Measurements from ENCODE around the gene OLFM1.

DNA sequence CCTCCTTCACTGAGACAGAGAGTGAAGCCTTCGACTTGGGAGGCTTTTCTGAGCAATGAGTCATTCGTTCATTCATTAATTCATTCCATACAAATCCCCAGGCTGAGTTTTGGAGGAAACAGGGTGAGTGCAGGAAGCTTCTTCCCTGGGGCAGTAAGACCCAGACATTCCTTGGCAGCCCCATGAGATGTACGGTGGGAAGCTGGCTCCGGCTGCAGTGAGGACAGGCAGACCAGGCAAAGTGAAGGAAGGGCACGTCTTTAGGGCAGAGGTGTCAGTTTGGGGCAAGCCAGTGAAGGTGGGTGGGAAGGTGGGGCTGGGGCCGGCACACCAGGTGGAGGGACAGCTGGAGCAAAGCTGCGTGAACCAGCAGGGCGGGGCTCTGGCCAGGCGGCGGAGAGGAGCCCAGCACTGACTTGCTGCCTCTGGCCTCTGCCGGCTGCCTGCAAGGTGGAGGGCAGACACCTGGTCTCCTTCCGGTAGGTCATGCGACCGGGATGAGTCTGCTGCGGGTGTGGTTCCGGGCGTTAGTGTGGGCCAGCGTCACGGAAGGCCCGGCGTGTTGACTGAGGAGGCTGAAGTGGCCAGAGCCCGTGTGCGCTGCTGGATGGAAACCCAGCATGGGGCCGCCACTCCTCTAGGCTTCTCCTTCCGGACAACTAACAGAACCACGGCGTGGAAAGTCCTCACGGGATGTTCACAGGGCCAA lies 16.6 kb downstream of the OLFM1 start:
- TF ChIP-seq CTCF (IDR thresholded peaks at IDR 0.05; ENCODE audit: low read depth, low read length) (no peak), EZH2phosphoT487 (IDR thresholded peaks at IDR 0.05; ENCODE audit: low read depth) (no peak)
